LoVo (cell line): ENCODE results near the gene PRSS2.
"Not testable (repeated sequence)": the region's sequence is repeated elsewhere in the genome, so short reads cannot be mapped to it uniquely, and the experiment has no call there.

ENCODE experiments used
- DNase-seq: peaks from one replicate; pipeline ENCODE4 v3.0.0-alpha.2; 2016; ENCODE audit warnings: low spot score

Gene PRSS2

DNA sequence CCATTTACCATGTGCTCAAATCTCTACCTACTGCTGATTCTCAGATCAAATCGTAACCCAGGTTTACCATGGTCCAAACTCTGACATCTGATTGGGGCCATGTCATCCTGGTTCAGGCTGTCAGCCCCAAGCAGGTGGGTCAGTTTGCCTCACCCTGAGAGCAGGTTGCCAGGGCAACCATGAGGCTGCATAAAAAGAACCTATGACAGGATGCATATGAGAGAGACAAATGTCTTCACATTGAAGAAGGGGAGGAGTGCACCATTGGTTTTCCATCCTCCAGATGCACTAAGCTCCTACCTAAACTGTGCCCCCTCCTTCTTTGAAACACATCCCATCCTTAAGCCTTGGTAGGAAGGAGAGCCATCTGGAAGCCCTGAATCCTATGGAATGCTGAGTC is 11.3 kb upstream of the PRSS2 start:
- no peak for DNase-seq

DNA sequence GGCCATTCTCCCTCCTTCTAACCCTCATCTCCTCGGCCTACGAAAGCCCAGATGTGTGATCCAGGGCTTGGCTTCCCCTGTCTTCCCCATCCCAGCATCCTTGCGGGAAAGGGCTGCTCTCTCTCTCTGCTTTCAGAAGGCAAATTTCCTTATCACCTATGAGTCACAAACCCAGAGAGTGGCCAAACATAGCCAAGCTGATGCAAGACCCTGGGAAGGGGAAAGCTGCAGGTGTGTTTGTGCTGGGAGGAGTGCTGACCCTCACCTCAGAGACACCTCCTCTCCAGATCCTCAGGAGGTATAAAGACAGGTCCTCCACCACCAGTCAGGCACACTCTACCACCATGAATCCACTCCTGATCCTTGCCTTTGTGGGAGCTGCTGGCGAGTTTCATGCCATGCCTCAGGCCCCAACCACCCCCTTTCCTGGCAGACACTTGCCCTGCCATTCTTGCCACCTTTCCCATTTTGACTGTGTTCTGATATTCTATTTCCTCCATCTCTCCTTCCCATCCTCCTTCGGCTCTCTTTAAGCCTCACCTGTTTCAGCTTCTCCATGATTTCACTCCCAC is 10.6 kb upstream of the PRSS2 start:
- DNase-seq: peak; percentile 29

DNA sequence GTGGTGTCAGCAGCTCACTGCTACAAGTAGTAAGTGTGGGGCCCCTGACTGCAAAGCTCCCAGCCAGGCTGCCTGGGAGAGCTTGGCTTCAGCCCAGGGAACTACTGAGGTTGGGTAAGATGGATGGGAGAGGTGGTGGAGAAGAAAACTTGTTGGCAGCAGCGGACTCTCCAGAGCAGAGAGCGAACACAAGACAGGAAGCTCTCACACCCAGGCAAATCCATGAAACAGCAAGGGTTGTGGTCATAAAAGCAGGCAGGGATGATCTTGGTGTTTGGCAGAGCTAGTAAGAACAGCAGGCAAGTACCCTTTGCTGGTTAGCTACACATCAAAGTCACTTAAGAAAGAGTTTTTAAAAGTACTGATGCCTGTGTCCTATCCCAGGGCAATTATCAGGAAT is 9.2 kb upstream of the PRSS2 start:
- DNase-seq: not testable (repeated sequence)

DNA sequence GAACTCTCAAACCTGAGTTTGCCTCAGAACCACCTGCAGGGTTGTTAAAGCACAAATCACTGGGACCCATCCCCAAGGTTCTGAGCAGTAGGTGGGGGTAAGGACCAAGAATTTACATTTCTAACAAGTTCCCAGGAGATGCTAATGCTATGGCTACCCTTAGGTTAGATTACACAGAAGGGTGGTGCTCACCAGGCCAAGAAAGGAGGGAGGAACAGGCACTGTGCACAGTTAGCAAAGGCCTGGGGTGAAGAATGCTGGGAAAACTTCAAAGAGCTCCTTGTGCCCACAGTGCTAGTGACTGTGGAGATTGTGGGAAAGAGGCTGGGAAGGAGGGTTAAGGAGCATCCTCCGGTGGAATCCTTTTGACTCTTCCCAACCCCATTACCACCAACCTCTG is 8.7 kb upstream of the PRSS2 start:
- DNase-seq: no peak

DNA sequence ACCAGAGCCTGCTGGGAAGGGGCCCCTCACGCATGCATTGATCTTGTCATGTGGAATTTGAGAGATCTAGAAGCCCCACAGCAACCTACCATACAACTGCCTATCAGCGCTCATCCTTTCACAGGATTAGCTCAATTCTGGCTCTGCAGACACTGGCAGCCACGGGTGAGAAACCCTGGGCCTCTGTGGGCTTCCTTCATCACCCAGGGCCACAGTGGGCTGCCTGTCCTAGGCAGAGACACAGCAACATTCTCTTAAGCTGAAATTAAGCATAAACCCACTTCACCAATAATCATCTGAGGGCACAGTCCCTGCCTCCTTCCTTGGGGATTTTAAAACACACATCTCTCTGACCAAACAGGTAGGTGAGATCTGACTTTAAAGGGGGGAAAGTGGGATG is 3.3 kb upstream of the PRSS2 start:
- no peak for DNase-seq

DNA sequence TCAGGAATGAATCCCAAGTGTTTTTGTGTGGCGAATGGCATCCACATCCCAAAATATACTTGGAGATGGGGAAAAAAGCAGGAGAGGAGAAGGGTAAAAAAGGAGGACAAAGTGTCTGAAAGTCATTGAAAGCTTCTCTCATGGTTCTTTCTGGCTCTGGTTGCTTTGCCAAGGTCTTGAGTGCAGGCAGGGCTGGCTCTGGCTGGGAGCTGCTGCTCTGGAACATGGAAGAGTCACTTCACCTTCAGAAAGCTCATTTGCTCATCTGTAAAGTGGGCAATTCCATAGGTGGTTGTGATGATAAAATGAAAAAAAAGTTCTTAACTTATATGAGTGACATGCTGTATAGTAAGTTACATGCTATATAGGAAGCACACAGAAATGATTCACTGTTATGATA is 2.9 kb upstream of the PRSS2 start:
- no peak for DNase-seq

DNA sequence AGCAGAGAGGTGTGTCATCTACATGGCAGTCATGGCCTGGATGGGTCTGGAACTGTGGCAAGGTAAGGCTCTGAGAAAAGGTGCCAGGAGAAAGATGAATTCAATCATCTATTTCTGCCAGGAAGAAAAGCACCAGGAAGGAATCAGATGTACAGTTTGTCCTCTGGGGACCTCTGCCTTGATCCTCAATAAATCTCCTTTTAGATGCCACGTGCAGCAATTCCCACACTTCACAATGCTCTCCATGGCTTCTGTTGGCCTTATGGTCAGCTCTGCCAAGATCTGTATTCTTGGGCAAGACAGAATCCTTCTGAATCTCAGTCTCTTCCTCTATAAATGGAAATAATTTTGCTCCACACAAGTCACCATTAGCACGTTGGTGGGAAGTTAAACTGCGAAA is 1.9 kb upstream of the PRSS2 start:
- DNase-seq: not testable (repeated sequence)

DNA sequence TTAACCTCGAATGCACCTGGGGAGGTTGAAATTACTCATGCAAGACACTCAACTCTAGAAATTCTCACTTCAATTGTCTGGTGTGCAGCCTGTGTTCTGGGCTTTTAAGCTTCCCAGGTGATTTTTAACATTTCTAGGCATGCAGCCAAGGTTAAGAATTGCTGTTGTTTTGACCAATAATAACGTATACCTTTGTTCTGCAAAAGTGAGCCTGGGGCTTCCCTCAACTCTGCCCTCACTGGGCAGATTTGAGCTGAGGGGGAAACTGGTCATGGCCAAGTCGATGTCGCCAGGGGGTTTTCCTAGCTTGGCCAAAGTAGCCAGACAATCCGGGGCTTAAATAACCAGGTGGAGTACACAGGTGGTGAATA is 568 bp downstream of the PRSS2 start:
- no peak for DNase-seq

DNA sequence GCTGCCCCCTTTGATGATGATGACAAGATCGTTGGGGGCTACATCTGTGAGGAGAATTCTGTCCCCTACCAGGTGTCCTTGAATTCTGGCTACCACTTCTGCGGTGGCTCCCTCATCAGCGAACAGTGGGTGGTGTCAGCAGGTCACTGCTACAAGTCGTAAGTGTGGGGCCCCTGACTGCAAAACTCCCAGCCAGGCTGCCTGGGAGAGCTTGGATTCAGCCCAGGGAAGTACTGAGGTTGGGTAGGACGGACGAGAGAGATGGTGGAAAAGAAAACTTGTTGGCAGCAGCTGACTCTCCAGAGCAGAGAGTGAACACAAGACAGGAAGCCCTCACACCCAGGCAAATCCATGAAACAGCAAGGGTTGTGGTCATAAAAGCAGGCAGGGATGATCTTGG is 1.3 kb downstream of the PRSS2 start:
- no peak for DNase-seq

DNA sequence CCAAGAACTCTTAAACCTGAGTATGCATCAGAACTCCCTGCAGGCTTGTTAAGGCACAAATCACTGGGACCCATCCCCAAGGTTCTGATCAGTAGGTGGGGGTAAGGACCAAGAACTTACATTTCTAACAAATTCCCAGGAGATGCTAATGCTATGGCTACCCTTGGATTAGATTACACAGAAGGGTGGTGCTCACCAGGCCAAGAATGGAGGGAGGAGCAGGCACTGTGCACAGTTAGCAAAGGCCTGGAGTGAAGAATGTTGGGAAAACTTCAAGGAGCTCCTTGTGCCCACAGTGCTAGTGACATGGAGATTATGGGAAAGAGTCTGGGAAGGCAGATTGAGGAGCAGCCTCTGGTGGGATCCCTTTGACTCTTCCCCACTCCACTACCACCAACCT is 1.9 kb downstream of the PRSS2 start:
- no peak for DNase-seq

DNA sequence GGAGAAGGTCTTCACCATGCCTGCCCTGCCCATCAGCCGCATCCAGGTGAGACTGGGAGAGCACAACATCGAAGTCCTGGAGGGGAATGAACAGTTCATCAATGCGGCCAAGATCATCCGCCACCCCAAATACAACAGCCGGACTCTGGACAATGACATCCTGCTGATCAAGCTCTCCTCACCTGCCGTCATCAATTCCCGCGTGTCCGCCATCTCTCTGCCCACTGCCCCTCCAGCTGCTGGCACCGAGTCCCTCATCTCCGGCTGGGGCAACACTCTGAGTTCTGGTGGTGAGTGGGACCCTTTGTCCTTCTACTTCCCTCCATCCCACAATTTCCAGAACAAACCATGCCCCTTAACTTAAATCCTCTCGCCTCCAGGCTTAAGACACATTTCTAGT is 2.5 kb downstream of the PRSS2 start:
- DNase-seq: no peak

DNA sequence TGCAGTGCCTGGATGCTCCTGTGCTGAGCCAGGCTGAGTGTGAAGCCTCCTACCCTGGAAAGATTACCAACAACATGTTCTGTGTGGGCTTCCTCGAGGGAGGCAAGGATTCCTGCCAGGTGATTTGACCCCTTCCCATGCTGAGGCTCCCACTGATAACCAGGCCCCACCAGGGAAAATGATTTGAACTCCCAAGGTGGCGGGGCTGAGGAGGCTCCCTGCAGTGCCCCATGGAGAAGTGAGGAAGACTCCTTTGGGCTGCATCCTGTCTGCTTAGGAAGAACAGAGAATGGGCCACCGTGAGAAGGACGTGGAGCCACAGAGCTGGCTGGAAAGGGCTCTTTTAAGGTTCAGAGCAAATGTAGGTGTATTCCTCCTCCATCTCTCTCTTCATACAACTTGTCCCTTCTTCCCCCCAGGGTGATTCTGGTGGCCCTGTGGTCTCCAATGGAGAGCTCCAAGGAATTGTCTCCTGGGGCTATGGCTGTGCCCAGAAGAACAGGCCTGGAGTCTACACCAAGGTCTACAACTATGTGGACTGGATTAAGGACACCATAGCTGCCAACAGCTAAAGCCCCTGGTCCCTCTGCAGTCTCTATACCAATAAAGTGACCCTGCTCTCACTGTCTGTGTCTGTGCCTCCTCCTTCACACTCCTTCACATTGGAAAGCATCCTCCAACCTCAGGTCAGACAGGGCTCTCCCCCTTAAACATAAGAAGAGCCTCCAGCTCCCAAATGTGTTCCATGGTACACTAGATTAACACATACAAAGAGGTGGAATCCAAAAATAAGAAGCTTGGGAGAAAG is 3.4 kb downstream of the PRSS2 start:
- no peak for DNase-seq

DNA sequence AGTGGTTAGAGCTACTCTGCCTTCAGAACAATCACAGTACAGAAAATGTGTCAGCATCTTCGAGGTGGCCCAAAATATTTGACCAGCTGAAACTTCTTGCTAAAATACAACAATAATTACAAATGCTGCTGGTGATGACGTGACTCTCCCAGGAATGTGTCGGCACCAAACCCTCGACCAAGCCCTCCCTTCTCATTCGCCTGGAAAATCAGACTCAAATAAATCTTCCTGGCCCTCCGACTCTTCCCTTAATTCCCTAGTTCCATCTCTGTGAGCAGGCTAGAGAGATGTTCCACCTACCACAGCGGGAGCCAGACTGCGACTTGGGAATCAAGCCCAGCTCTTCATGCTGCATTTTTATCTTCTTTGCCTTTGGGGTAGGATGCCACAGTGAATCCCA is 4.1 kb downstream of the PRSS2 start:
- no peak for DNase-seq

DNA sequence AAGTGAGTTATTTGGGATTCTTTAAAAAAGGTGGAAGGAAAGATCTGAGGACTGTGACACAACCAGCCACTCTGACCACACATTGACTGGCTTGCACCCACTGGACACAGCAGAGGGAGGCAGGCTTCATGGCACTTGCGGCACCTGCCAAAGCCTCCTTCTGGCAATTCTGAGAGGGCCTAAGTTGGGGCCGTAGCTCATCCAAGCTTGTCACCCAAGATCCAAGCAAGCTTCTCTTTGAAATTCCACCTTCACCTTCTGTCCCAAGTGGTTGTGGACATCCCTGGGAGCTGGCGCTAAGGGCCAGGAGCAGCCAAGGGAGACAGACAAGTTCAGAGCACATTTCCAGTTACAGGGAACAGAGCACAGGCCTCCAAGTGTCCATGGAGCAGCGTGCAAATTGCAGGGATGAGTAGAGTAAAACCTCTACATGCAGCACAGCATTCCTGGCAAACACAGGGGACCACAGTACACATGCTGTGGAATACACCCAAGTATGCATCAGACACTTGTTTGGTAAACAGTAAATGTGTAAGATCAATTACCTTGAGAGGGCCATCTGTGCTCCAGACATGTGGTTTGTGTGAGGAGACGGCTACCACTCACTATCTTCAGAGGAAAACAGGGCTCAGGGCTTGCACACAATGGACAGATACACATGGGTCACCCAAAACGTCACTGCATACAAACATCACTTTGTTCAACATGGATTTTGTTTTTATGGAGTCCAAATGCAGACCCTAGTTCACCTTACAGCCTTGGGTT is 4.8 kb downstream of the PRSS2 start:
- DNase-seq: not testable (repeated sequence)

DNA sequence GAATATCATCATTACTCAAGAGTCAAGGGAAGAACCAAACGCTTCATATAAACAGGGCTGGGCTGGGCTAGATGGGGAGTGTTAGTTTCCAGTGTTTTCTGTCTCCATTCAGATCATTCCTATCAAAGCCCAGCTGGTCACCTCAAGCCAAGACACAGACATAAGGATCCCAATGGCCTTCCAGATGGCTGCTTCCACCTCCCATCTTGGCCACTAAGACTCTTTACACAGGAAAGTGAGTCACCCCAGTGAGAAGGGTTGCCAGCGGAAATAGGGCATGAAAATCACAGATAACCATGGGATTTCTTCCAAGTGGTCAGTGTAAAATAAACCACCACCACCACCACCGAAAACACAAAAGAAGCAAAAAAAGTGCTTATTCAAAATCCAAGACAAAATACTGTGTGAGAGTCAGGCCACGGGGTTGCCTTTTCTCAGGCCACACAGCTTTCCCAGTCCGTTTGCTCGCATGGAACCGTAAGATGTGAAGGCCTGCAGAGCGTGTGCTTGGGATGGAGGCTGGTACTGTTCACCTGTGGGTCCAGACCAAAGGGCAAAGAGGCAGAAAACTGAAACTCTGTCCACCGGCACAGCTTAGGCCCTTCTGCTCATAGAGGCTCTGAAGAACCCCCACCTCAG is 5.6 kb downstream of the PRSS2 start:
- DNase-seq: no peak

DNA sequence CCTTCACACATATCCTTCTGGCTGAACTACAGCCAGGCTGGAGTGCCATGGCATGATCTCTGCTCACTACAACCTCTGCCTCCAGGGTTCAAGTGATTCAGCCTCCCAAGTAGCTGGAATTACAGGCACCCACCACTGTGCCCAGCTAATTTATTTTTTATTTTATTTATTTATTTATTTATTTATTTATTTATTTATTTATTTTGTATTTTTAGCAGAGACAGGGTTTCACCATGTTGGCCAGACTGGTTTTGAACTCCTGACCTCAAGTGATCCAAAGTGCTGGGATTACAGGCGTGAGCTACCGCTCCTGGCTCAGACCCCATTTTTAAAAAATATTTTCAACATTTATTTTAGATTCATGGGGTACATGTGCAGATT is 6.1 kb downstream of the PRSS2 start:
- not testable (repeated sequence) for DNase-seq

DNA sequence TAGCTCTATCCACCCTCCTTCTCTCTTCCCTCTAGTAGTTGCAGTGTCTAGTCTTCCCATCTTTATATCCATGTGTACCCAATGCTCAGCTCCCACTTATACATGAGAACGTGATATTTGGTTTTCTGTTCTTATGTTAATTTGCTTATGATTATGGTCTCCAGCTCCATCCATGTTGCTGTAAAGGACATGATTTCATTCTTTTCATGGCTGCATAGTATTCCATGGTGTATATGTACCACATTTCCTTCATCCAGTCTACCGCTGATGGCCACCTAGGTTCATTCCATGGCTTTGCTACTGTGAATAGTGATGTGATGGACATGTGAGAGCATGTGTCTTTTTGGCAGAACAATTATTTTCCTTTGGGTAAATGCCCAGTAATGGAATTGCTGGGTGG is 6.5 kb downstream of the PRSS2 start:
- DNase-seq: no peak

DNA sequence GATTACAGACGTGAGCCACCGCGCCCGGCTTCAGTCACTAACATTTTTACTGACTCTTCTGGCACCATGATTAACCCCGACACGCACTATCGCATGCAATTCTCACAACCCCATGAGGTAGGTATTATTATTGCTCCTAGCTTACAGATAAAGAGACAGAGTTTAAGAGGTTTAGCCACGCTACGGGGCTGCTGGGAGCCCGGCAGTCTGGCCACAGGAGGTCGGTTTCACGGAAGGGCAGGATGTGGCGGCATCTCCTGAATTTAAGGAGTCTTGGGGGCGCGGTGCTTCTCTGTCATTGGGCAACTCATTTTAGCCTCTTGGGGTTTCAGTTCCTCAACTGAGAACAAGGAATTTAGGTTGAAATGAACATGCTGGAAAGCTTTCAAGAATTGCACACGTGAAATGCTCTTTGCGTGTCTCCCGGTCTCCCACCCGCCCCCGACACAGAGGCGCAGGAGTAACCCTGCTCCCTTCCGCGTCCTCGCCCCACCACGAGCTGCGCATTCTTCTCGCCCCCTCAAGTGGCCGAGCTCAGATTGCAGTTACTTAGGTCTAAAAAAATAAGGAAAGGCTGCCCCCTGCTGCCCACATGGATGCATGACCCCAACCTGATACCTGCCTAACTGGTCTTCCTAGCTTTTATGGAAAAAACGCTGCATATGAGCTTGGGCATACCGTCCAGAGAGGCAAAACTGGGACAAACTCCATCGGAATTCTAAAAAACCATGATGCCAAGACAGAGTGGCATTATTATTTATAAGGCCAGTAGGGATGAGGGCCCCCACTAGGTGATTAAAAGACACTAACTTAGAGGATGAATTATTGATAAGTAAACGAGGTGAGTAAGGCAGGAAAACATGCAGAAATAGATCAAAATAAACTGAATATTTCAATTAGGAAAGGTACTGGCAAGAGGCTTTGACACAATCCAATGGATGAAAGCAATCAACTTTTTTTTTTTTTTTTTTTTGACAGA is 12.4 kb downstream of the PRSS2 start:
- peak; percentile 98 for DNase-seq

DNA sequence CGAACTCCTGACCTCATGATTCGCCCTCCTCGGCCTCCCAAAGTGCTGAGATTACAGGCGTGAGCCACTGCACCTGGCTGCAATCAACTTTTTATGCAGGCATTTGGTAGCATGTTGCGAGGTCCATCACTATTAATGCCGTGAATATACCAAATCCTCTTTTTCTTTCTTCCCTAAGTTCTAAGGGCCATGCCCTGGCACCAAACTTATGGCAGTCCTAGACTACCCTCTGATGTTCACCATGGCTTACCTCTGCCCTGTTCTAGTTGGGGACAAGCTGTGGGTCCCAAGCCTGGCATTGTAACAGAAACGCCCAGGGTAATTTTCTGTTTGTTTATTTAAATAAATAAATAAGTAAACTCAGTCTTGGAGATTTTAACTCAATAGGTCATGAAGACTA is 13.3 kb downstream of the PRSS2 start:
- no peak for DNase-seq

DNA sequence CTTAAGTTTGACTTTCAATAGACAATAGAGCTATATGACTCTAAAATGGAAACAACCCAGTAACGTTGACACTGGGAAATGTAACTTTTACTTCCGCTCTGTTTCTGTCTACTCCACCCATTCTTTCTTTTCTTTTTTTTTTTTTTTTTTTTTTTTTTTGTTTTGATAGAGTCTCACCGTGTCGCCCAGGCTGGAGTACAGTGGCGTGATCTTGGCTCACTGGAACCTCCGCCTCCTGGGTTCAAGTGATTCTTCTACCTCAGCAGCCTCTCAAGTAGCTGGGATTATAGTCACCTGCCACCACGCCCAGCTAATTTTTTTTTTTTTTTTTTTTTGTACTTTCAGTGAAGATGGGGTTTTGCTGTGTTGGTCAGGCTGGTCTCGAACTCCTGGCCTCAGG is 13.9 kb downstream of the PRSS2 start:
- no peak for DNase-seq

DNA sequence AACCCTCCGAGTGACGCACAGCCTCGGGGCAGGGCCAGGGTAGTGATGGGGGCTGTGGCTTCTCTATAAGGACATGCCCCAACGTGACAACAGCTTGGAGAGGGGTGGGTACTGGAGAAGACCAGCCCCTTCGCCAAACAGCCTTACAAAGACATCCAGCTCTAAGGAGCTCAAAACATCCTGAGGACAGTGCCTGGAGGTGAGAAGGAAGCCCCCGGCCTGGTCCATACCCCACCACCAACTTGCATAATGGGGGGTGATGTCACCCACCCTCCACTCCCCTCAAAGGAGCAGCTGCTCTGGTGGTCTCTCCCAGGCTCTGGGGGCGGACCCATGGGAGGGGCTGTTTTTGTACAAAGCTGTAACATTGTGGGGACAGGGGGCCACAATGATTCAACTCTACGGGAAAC is 15.1 kb downstream of the PRSS2 start:
- no peak for DNase-seq
